Stimulated activated CD8-positive, alpha-beta memory T cell treated with anti-CD3 and anti-CD28 coated beads, Interleukin-15, amount 100 ng/mL, for 1 hour (primary cell): ENCODE measurements around the gene METRNL.

Experiments
- DNase-seq: peaks from one replicate; pipeline ENCODE4 v3.0.0-alpha.2; 2020; ENCODE audit warnings: low read depth

Gene METRNL

DNA sequence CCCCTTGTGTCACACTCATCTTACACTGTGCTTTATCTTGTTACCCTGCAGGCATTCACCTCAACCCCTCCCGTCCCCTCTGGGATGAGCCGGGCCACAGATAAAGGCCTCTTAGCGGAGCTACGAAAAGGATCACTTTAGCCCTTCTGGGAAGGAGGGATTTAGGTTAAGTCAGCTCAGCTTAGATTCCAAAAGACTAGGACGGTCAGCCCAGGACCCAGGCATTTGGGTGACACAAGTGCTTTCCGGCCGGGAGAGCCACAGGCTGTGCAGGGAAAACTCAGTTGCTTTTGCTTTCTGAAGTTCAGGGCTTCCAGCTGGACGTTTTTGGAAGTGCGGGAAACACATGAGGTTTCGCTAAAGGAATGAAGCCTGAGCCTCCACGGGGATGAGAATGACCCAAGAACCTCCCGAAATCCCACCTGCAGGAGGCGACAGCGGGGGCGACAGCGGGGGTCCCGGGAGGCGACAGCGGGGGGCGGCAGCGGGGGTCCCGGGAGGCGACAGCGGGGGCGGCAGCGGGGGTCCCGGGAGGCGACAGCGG lies 11.6 kb upstream of the METRNL start:
- no peak for DNase-seq

DNA sequence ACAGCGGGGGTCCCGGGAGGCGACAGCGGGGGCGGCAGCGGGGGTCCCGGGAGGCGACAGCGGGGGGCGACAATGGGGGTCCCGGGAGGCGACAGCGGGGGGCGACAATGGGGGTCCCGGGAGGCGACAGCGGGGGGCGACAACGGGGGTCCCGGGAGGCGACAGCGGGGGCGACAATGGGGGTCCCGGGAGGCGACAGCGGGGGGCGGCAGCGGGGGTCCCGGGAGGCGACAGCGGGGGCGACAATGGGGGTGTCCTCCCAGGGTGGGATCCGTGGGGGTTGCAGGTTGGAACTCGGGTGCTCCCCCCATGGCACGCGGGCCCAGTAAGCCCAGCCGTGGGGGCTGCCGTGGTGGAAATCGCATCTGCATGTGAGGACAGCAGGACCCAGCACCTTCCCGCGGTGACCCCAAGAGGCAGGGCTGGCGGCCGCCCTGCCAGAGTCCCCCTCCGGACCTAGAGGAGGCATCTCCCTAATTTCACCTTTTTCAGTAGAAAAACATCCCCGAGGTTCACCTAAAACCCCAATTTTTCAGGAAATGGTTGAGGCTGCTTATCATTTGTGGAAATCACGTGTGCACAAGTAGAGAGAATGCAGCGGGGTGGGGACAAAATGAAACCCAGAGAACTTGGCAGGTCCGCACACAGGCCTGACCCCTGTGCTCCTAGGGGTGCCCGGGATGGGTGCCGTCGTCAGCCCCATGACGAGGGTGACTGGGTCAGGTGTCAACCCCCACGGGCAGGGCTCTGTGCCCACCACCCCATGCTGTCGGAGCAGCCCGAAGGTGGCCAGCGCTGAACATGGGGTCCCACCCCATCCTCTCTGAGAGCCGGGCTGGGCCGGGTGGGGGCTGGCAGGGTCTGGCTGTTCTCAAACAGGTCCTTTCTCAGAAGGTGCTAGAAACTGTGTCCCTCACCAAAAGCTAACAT lies 10.5 kb upstream of the METRNL start:
- no peak for DNase-seq

DNA sequence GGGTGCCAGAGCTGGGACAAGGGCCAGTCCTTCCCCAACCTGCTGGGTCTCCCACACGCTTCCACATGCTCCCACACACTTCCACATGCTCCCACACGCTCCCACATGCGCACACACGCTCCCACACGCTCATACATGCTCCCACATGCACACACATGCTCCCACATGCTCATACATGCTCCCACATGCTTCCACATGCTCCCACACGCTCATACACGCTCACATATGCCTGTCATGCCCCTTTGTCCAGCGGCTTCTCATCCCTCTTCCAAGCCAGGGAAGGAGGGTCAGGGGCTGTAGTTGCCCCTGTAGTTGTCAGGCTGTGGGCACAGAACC lies 9.9 kb upstream of the METRNL start:
- no peak for DNase-seq

DNA sequence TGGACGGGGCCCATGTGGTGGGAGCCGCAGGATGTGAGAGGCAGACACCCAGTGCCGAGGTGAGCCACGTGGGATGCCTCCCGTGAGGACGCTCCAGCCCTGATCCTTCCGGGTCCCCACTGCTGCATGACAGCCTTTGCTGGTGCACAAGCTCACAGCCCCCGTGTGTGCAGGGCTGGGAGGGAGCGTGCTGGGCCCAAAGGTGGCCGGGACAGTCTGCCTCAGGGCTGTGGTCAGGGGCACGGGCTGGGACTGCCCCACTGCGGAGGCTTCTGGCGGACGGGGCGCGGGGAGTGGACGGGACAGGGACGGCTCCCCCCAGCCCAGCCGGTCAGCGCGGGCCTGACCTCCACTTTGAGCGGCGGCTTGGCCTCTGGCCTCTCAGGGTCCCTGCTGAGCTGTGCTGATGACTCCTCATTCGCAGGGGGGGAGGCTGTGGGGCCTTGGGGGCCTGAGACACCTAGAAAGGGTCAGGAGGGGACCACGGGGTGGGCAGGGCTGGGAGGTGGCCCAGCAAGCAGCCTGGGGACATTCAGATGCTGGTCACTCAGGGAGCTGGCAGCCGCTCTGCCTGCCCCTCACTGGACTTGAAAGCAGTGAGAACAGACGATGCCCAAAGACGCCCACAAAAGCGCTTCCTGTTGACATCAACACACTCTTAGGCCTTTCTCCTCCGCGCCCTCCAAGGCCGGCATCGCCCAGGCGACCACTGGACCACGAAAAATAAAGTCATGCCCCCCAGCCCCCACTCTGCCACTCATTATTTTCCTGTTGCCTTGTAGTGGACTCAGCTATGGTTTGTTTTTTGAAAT lies 9.3 kb upstream of the METRNL start:
- no peak for DNase-seq

DNA sequence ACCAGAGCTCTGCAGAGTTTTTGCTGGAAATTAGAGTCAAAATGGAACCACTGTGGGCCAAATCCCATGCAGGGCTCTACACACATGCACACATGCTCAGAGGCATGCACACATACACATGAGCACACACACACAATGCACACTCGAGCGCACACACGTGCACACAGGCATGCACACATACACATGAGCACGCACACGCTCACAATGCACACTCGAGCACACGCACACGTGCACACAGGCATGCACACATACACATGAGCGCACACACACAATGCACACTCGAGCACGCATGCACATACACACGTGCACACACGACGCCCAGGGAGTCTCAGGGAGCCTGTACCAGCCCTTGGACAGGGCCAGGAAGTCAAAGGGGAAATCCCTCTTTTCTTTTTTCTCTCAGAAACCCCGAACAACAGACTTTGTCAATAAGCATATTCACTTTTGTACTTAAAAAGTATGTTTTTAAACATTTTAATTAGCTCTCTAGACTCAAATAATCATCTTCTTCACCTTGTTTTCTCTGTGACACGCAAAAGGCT lies 8.5 kb upstream of the METRNL start:
- no peak for DNase-seq

DNA sequence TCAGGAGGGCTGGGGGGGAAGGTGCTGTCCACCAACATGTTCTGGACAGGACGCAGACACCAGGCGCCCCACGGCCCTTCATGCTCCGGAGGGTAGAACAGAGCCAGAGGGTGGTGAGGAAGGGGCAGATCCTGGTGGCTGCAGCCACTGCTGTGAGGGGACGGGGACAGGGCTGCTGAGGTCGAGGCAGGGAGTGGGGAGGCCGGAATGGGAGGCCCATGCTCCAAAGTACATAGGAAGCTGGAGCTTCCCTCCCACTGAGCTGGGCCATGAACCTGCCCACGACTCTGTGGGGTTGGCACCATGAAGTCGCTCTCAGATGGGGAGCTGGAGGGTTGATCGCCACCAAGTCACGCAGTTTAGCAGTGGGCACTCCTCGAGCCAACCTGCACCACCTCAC lies 8.0 kb upstream of the METRNL start:
- no peak for DNase-seq

DNA sequence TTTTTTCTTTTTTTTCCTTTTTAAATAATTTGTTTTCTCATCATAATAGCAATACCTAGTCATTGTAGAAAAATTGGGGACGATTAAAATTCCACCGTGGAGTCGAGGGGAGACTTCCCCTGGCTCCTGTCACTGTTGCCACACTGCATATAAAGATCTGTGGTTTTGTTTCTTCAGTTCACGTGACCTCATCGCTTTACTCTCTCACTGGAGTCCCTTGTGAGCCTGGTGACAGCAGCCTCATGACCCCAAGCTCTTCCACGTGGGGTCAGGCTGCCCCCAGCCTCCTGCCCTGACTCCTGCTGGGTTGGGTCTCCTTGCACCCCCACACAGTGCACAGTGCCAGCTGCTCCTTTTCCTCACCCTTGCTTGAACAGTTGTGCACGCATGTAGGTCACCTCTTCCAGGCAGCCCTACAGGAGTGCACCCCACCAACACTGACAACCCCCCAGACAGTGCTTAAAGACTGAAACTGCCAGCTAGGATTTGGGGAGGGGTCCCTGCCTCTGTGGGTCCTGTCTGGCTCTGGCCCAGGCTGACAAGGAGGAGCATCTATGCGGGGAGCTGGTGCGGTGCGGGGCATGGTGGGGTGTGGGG lies 7.3 kb upstream of the METRNL start:
- DNase-seq, result no peak

DNA sequence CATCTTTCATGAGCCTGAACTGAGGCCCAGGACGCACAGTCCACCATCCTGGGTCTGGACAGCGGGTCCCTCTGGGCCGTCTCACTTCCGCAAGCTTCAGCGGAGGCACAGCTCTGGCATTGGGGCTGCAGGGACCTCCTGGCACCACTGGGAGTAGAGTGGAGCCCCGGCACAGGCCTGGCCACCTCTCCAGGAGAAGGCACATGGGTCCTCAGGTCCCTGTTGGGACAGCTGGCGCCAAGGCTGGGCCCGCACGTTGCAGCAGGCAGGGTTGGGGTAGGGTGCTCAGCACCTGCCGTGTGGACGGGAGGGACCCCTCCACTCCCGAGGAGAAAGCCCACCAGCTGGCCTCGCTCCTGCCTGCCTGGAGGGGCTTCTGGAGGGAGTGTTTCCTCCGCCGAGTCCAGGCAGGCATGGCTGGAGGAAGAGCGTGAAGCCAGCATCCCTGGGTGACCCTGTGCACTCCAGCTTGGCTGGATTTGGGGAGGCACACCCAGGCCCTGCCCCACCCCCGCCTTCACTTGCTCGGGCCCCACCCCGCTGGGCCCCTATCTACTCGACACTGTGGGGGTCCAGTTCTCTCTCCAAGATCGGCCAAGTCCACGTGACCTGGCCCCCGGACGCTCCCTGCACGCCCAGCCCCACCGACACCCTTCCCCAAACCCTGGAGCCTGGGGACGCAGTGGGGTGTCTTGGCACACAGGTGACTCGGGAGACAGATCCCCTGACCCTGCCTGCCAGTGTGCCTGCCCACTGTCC lies 6.6 kb upstream of the METRNL start:
- no peak for DNase-seq

DNA sequence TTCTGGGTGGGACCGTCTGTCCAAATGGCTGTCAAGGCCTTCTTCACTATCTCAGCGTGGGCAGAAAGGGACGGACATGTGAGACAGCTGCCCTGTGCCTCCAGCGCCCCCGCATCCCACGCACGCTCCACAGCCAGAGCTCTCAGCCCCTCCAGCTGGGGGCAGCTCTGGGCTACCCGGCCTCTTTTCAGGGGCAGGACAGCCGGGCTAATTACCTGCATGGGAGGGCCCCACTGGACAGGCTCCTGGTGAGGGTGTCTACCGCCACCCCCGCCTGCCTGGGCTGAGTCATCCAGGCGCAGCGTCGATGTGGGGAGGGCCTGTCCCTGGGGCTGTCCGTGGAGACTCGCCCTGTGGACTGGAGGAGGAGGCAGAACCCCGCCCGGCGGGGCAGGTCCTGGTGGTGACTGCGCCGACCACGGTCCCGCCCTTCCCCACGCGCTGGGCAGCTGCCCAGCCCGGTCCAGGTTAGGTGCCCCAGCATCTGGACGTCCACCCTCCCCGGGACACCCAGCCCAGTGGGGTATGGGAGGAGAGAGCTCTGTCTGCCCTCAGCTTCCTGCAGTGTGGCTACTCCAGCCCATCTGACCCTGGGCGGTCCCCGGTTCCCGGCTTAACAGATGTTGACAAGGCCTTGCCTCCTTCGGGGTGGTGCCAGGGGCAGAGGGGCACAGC lies 5.9 kb upstream of the METRNL start:
- DNase-seq, result no peak

DNA sequence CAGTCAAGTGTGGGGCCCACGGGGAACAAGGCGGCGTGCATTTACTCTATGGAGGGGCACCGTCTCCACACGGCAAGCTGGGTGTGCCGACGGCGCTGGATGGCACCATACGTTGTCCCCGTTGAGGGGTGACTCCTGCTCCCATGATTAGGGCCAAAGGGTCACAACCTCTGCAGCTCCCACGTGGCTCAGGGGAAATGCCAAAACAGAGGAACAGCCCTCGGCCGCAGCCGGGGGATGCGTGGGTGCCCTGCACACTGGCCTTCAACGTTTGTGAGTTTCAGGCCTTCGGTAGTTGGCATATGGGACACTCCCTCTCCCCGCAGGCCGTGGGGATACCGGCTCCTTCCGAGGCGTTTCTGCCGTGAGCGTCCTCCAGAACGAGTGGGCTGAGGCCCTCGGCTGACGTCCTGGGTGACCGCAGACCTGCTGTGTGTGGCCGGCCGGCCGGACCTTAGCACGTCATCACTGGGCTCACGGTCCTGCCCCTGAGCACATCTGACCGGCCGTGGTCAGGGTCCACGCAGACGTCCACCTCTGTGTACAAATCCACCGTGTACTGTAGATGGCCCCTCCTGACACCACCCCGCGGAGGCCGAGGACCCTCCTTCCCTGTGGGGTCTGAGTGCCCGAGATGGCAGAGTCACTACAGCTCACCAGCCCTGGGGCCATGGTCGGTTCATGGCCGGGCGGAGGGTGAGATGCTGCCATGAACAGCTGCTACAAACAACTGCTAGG lies 4.8 kb upstream of the METRNL start:
- no peak for DNase-seq

DNA sequence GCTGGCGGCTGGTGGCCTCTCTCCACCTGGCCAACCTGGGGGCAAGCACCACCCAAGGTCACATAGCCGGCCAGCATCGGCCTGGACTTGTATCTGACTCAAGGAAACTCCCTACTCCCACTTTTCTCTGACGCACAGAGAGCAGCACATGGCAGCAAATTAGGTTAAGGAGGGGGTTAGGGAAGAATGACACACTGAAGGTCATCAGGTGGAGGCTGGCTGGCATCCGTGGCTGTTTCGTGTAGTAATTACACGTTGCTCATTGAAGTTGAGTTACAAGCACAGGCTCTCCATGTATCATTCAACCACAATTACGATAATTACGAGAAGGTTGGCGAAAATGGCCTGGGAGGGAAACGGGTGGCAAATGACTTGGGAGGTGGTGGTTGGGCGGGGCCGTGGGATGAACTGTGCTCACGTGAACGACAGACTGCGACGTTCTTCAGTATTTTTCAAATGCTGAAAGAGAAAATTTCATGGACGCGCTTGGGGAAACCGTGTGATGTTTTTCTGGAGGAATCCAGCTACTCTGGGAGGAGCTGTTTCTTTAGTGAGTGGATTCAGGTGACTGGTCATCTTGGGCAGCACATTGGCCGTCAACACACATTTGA lies 4.0 kb upstream of the METRNL start:
- no peak for DNase-seq

DNA sequence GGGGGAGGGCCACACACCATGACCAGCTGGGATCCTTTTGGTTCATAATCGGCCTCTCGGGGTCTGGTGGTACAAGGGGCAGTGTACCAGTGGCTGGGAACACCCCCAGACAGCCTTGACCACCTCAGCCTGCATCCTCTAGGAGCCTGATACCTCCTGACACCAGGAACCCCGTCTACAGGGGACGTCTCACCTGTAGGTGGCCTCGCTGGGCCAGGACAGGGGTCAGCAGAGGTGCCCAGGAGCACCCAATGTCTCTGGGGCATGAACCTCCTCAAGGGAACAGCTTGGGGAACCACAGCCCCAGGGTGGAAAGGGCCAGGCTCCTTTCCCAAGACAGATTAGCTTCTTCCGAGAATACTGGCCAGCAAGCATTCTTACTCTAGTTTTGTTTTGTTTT lies 2.5 kb upstream of the METRNL start:
- DNase-seq, result no peak

DNA sequence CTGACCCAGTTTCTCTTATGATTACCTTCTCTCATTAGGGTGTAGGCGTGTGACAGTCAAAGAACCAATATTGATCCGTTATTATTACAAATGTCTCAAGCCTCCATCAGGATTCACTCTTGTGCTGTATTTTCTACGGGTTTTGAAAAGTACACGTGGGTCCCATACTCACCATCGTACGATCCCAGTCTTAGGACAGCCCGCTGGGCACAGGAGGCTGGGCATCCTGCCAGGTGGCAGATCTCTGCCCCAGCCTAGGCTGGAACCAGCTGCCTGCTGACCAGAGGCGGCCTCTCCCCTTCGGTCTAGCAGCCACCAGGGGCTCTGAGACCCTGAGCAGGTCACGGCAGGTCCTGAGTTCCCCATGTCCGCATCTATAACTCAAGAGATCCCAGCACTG lies 2.0 kb upstream of the METRNL start:
- DNase-seq, result no peak

DNA sequence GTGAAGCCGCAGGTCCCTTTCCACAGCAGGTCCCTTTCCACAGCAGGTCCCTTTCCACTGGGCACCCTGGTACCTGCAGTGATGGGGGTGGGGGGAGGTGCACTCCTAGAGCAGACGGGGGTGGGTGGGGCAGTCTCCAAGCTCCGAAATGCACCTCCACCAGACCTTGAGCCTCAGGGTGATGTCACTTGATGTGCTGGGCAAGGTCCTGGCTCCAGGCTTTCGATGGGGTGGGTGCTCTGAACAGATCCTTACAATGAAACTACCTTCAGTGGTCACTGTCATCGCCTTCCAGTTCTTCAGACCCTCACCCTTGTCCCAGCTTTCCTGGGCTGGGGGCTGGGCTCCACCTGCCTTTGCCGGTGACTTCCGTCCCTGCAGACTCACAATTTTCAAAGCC lies 1.5 kb upstream of the METRNL start:
- no peak for DNase-seq

DNA sequence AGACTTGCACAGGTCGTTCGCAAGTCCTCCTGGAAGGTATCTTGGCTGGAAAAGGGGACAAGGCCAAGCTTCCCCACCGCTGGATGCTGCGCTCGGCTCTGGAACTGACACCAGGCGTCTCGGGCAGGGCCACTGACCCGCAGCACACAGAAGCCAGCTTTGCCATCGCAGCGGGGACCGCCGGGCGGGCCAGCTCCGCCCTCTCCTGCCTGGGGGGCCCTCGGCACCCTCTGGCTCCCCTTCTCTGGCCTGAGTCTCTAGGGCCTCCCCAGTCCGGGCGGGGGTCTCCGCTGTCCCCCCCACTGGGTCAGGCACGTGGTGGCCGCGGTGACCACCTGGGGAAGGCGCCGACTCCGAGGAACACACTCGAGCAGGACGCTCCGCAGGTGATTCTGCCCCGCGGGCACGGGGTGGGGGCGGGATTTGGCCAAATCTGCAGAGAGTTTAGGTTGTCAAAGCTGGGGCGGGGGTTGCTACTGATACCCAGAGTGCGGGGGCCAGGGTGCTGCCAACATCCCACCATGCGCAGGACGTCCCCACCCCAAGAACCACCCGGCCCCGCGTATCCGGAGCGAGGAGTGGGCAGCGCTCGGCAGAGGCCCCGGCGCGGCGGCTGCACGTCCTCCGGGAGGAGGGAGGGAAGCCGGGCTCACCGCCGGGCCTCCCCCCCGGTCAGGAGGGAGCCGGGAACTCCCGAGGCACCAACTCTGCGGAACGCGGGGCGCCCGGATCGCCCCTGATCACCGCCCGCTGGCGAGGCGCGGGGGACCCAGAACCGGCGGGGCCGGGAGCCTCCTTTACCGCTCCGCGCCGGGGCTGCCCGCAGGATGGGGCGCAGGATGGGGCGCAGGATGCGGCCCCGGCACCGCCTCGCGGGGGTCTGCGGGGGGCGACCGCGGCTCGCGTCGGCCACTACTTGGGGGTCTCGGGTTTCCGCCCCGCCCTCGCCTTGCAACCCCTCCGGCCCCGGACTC lies 744 bp upstream of the METRNL start:
- no peak for DNase-seq

DNA sequence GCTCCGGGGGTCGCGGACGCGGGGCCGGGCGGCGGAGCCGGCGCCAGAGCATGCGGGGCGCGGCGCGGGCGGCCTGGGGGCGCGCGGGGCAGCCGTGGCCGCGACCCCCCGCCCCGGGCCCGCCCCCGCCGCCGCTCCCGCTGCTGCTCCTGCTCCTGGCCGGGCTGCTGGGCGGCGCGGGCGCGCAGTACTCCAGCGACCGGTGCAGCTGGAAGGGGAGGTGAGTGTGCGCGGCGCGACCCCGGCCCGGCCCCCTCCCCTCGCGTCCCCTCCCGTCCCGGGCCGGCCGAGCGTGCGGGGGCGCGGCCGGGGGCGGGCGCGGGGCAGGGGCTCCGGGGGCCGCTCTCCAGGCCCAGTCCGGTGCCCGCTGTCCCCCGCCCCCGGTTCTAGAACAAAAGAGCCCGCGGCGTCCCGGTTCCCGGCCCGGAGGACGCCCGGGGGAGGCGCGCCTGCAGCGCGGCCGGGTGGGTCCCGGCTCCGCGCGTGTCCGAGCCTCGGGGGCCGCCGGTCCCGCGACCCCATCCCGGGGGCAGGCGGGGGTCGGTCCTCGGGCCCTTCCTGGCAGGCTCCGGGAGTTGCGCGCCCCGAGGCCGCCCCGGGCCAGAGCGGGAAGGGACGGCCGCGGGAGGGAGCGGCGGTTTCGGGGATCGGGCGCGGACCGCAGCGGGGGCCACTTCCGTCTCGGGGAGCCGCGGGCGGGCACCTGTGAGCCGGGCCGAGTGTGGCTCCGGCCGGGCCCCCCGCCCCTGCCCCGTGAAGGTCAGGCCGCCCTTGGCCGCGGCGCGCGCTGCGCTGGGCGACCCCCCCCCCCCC lies 563 bp downstream of the METRNL start:
- DNase-seq, result no peak

DNA sequence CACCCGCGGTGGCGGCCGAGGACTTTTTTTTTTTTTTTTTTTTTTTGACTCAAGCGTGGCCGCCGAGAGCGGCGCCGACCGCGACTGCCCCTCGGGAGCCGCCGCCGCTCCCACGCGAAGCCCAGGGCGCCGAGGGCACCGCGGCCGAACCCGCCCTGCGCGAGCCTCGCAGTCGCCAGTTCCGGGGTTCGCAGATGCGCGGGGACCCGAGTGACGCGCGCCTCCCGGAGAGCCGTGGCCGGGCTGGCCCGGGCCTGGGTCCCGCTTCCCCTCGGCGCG lies 1.1 kb downstream of the METRNL start:
- no peak for DNase-seq
